PC-9 (cell line): Measurements from ENCODE around the gene CLTCL1. TPM values are rescaled to one million over a fixed set of nuclear protein-coding genes. Genes with fewer than 3 reads are reported as not detected.

Experiments
- BruUV-seq: library from RNA; stranded (reverse); fragments of 400-500 nt; replicated peaks from 2 replicates; lab custom pipeline; 2021; lab: Mats Ljungman, UMichigan
- CTCF ChIA-PET: fragments of 300-600 bp; sonication (Branson Sonifier 250); formaldehyde crosslinking; loops from one replicate; lab custom pipeline; 2022; ENCODE audit warnings: antibody characterized with exemption; lab: Charles Lee
- POLR2A ChIA-PET: fragments of 300-600 bp; sonication (Branson Sonifier 250); formaldehyde crosslinking; loops from one replicate; lab custom pipeline; 2022; ENCODE audit warnings: antibody characterized with exemption; ENCODE audit not compliant: unreplicated experiment; lab: Charles Lee
- DNase-seq, 2 experiments: peaks; one replicate each; pipeline versions ENCODE4 v3.0.0 to v3.0.0-alpha.2; 2015 to 2022; ENCODE audit warnings: mixed read lengths in 1 of 2
- H2AFZ ChIP-seq: fragments of 200-600 bp; sonication (generic); 2 replicates; pipeline ENCODE4 v1.8.1; 2017; ENCODE audit warnings: antibody characterized with exemption
- H3F3A ChIP-seq: fragments of 200-600 bp; sonication (generic); 2 replicates; pipeline ENCODE4 v1.8.1; 2017; ENCODE audit warnings: antibody characterized with exemption, mild to moderate bottlenecking, low read depth; ENCODE audit not compliant: insufficient read depth
- H3K27ac ChIP-seq: fragments of 200-600 bp; sonication (generic); 2 replicates; pipeline ENCODE4 v1.6.1; 2016; ENCODE audit warnings: mixed run types
- H3K27me3 ChIP-seq: fragments of 200-600 bp; sonication (generic); 2 replicates; pipeline ENCODE4 v1.6.1; 2016; ENCODE audit warnings: low read depth, mixed run types; ENCODE audit not compliant: insufficient read depth
- H3K36me3 ChIP-seq: fragments of 200-600 bp; sonication (generic); 2 replicates; pipeline ENCODE4 v1.6.1; 2016; ENCODE audit warnings: low read depth, mixed run types
- H3K4me1 ChIP-seq: fragments of 200-600 bp; sonication (generic); replicated peaks from 2 replicates; pipeline ENCODE4 v1.6.1; 2016; ENCODE audit warnings: mixed run types; ENCODE audit not compliant: insufficient read depth
- H3K4me2 ChIP-seq: fragments of 200-600 bp; sonication (generic); 2 replicates; pipeline ENCODE4 v1.6.1; 2017; ENCODE audit warnings: mixed run types
- H3K4me3 ChIP-seq: fragments of 200-600 bp; sonication (generic); 2 replicates; pipeline ENCODE4 v1.6.1; 2016; ENCODE audit warnings: mixed run types
- H3K79me2 ChIP-seq: fragments of 200-600 bp; sonication (generic); 2 replicates; pipeline ENCODE4 v1.6.1; 2017; ENCODE audit warnings: low read depth, mixed run types
- H3K9me2 ChIP-seq: fragments of 200-600 bp; sonication (generic); 2 replicates; pipeline ENCODE4 v1.8.1; 2017; ENCODE audit warnings: mild to moderate bottlenecking; ENCODE audit not compliant: insufficient read depth
- H3K9me3 ChIP-seq: fragments of 200-600 bp; sonication (generic); 2 replicates; pipeline ENCODE4 v1.8.1; 2016; ENCODE audit warnings: low read depth; ENCODE audit not compliant: insufficient read depth
- H4K20me1 ChIP-seq: fragments of 200-600 bp; sonication (generic); 2 replicates; pipeline ENCODE4 v1.8.1; 2017; ENCODE audit not compliant: insufficient read depth
- EZH2 ChIP-seq: fragments of 200-600 bp; sonication (generic); IDR thresholded peaks from 2 replicates; pipeline ENCODE4 v1.8.0; 2017; ENCODE audit warnings: antibody characterized with exemption, low read depth
- intact Hi-C: fragments of 100-400 bp; cut with micrococcal nuclease; formaldehyde crosslinking; loops from one replicate; pipeline ENCODE4 v1.10.0; 2022; ENCODE audit not compliant: unreplicated experiment
- total RNA-seq: library from RNA; stranded (reverse); gene quantifications from 2 replicates; pipeline ENCODE4 v1.2.3, GENCODE V29; 2021
- TF ChIP-seq, protein P1 (sequence below): fragments of 200-600 bp; sonication (generic); conservative IDR thresholded peaks from 2 replicates; pipeline ENCODE4 v1.6.1; 2017; ENCODE audit warnings: mixed run types, antibody characterized with exemption, mild to moderate bottlenecking, moderate library complexity

Gene CLTCL1
- total RNA-seq, 1 experiment from 2014 or later: 7.2 TPM

DNA sequence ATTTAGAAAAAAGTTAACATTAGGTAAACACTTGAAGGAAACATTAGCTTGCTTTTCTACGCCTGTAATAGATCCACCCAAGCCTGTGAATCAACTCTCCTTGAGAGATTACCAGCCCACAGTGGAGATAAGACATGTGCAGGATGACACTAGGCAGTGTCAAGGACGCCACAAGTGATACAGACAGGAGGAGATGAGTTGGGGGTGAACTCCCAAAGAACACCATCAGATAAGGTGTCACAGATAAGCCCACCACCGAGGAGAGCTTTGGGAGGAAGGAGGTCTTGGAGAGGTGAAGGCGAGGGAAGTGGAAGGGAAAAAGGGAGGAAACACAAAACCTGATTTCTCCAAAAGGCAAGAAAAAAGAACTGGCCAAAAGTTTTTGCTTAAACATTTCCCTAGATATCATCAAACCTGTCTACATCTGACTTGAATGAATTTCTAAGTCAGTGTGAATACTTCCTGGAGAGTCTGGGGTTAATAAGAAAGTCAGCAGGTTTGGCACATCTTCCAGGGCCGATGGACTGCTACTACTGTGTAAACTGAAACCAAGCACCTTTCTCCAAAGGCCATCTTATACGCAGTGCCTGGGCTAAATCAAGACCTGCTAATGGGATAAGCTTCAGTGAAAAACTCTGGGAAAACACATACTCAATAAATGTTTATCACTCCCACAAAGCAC is 15.5 kb downstream of the CLTCL1 start:
- Histone ChIP-seq H4K20me1 (no peaks in the 10 kb centered on the region), H3K4me3 (no peak overlapping the region), H3K9me2 (no peaks in the 10 kb centered on the region), H3K4me1 (no peaks in the 10 kb centered on the region), H3F3A (no peaks in the 10 kb centered on the region), H3K36me3 (no peaks in the 10 kb centered on the region), H3K79me2 (no peaks in the 10 kb centered on the region), H2AFZ (no peak overlapping the region), H3K4me2 (no peak overlapping the region), H3K27ac (no peak overlapping the region), H3K27me3 (no peaks in the 10 kb centered on the region), H3K9me3 (no peaks in the 10 kb centered on the region)
- CTCF ChIA-PET: no interaction called here
- TF ChIP-seq EZH2: no peak
- TF ChIP-seq, protein P1, sequence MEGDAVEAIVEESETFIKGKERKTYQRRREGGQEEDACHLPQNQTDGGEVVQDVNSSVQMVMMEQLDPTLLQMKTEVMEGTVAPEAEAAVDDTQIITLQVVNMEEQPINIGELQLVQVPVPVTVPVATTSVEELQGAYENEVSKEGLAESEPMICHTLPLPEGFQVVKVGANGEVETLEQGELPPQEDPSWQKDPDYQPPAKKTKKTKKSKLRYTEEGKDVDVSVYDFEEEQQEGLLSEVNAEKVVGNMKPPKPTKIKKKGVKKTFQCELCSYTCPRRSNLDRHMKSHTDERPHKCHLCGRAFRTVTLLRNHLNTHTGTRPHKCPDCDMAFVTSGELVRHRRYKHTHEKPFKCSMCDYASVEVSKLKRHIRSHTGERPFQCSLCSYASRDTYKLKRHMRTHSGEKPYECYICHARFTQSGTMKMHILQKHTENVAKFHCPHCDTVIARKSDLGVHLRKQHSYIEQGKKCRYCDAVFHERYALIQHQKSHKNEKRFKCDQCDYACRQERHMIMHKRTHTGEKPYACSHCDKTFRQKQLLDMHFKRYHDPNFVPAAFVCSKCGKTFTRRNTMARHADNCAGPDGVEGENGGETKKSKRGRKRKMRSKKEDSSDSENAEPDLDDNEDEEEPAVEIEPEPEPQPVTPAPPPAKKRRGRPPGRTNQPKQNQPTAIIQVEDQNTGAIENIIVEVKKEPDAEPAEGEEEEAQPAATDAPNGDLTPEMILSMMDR: no peak
- no TSS peak for BruUV-seq
- intact Hi-C loops: no loop called here
- no peak for DNase-seq
- POLR2A ChIA-PET: no interaction called here

DNA sequence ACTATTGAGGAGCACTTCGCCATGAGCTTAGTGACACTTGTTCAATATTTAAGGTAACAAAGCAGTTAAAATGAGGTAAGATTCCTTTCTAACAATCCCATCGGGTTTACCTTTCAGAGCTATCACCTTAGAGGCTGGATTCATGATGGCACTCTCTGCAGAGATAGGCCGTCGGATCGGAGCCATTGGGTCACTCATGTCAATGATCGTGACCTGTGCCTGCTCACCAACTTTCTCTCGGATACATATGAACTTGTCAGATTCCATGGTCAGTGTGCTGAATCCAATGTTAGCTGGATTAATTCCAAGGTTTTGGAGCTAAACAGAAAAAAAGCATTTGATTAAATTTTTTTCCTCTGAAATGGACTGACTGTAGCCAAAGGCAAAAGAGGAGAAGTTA is 16.0 kb downstream of the CLTCL1 start:
- Histone ChIP-seq H3K27me3 (no peaks in the 10 kb centered on the region), H3K27ac (no peak overlapping the region), H3K36me3 (no peaks in the 10 kb centered on the region), H3K9me2 (no peaks in the 10 kb centered on the region), H3K4me2 (no peak overlapping the region), H4K20me1 (no peaks in the 10 kb centered on the region), H3K9me3 (no peaks in the 10 kb centered on the region), H2AFZ (no peak overlapping the region), H3F3A (no peaks in the 10 kb centered on the region), H3K79me2 (no peaks in the 10 kb centered on the region), H3K4me1 (no peaks in the 10 kb centered on the region), H3K4me3 (no peak overlapping the region)
- intact Hi-C loops: no loop called here
- POLR2A ChIA-PET: no interaction called here
- no peak for TF ChIP-seq EZH2
- TF ChIP-seq, protein P1: no peak
- CTCF ChIA-PET: no interaction called here
- BruUV-seq: no TSS peak
- no peak for DNase-seq

GRCh38 chr22:19275104-19275503 is 16.4 kb downstream of the CLTCL1 start:
- intact Hi-C loops: no loop called here
- no peak for DNase-seq
- no TSS peak for BruUV-seq
- Histone ChIP-seq H3K4me2 (no peak overlapping the region), H3K79me2 (no peaks in the 10 kb centered on the region), H3K27ac (no peak overlapping the region), H2AFZ (no peak overlapping the region), H3K4me3 (no peak overlapping the region), H3K9me3 (no peaks in the 10 kb centered on the region), H3K4me1 (no peaks in the 10 kb centered on the region), H3K9me2 (no peaks in the 10 kb centered on the region), H3K27me3 (no peaks in the 10 kb centered on the region), H3F3A (no peaks in the 10 kb centered on the region), H3K36me3 (no peaks in the 10 kb centered on the region), H4K20me1 (no peaks in the 10 kb centered on the region)
- no peak for TF ChIP-seq EZH2
- CTCF ChIA-PET: no interaction called here
- POLR2A ChIA-PET: no interaction called here
